Stimulated activated CD4-positive, alpha-beta T cell treated with anti-CD3 and anti-CD28 coated beads, Interleukin-2, amount 100 ng/mL, for 24 hours (primary cell): Measurements from ENCODE around the gene METTL15.
"Not testable (repeated sequence)": the region's sequence is repeated elsewhere in the genome, so short reads cannot be mapped to it uniquely, and the experiment has no call there.

Source experiments
- DNase-seq, 2 donors: peaks; one replicate each; pipeline ENCODE4 v3.0.0-alpha.2; 2020

The METTL15 gene

DNA sequence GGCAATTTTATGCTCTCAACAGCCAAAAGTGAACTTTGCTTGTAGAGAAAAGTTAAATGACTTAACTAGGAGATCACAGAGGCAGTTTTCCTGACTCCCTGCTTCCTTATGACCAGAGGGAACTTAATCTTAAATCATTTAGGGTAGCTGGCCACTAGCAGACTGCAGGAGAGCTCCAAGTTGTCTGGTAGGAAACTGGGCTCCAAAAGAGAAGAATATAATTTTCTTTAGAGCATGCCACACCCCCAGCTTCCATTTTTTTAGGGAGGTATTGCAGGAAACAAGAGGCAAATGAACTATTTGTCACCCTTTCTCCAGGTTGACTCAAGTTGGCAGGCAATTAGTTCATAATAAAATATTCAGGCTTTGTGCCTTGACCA, 2.6 kb downstream of the METTL15 start:
- no peak for DNase-seq

DNA sequence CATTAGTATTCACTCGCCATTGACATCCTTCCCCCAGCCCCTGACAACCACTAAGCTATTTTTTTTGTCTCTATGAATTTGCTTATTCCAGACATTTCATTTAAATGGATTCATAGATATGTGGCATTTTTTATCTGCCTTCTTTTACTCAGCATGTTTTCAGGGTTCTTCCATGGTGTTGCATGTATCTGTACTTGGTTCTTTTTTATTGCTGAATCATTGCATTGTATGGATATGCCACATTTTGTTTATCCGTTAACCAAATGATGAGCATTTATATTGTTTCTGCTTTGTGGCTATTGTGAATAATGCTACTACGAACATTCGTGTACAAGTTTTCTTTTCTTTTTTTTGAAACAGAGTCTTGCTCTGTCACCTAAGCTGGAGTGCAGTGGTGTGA, 5.9 kb downstream of the METTL15 start:
- no peak for DNase-seq

DNA sequence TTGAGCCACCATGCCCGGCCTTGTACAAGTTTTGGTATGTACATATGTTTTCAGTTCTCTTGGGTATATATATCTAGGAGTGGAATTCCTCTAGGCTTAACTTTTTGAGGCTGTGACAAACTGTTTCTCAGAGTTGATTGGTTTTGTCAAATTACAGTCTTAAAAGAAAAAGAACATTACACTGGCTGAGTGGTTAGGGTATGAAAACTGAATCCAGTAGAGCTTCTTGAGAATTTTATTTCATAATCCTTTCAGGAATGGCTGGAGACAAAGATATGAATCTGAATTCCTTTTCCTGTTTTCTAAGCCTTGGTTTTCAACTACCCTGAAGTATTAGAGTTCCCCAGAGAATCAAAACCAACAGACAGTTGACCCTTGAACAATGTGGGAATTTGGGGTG, 6.5 kb downstream of the METTL15 start:
- DNase-seq, result no peak

DNA sequence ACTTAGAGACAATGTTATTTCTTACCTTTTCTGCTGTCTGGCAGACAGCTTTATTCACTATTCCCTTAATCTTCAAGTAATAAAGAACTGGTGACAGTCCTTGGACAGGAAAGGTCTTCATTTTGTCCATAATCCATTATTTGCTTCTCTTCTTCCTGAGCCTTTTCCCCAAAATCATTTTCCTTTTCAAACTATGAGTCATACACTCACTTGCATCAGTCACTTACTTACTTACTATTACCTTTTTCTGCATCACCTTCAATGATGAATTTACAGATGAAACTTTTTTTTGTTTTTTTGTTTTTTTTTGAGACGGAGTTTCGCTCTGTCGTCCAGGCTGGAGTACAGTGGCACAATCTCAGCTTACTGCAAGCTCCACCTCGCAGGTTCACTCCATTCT, 9.5 kb downstream of the METTL15 start:
- DNase-seq, result no peak

DNA sequence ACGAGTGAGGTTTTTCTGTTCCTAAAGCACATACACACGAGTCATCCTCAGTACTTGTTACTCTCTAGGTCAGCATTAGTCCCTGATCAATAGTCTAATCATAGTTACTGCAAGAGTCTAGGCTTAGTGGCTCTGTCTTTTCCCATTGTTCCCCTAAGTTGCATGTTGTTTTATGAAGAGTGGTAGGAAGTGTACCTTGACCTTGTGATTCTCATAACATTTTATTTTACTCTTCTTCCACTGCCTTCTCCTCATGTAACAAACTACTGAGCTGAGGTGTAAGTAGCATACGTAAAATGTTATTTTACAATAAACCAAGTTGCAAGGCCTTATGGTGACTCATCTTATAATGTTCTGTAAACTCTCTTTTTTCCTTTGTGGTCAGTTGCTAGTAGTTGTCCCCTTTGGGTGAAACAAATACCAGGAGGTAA, 15.0 kb downstream of the METTL15 start:
- DNase-seq, result no peak

DNA sequence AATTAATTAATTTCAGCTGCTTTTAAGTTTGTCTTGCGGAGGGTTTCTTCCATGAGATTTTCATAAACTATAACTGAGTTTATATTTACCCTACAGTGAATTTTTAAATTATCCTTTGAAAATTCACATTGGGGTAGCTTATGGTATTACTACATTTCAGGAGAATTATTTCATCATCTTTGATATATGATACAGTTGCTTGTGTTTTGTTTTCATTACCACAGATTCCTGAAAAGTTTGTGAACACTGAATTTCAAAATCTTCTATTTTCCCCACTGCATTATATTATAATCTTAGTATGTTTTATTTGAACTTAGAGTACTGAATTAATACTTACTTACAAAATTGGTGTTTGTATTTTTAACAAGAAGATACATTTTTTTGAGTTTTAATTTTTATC, 24.4 kb downstream of the METTL15 start:
- no peak for DNase-seq

DNA sequence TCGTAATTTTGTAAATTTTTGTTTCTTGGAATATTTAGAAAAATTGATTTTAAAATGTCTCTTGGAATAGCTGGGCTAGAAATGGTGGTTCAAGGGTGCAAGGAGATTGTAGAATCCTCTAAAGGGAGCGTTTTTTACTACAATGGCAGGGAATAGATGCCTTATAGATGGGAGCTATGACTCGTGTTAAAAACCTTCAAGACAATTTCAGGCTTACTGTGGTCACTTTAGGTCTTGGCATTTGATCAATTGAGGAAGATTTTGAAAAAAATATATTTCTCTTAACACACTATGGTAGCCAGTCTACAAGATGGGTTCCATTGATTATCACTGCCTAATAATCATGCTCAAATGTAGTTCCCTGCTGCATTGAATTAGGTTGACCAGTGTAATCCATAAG, 25.0 kb downstream of the METTL15 start:
- no peak for DNase-seq

DNA sequence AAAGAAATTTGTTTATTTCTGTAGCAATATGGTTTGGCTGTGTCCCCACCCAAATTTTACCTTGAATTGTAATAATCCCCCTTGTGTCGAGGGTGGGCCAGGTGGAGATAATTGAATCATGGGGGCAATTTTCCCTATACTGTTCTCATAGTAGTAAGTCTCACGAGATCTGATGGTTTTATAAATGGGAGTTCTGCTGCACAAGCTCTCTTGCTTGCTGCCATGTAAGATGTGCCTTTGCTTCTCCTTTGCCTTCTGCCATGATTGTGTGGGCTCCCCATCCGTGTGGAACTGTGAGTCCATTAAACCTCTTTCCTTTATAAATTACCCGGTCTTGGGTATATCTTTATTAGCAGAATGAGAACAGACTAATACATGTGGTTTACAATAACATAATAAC, 28.0 kb downstream of the METTL15 start:
- not testable (repeated sequence) for DNase-seq

DNA sequence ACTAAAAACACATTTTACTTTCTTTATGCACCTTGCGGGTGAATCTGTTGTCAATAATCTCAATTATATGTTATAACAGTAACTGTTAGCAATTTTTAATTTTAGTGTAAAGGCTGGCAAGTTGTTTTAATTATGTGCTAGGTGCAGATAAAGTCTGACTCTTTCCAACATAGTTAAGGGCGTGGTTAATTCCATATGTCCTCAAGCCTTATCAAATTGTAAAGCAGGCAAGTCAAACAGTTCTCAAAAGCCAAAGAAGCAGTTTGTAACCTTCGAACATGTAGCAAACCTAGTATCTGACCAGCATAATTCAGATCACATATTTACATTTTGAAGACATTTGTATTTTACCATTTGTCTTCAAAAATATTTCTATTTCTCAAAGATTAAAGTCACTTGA, 29.2 kb downstream of the METTL15 start:
- no peak for DNase-seq

DNA sequence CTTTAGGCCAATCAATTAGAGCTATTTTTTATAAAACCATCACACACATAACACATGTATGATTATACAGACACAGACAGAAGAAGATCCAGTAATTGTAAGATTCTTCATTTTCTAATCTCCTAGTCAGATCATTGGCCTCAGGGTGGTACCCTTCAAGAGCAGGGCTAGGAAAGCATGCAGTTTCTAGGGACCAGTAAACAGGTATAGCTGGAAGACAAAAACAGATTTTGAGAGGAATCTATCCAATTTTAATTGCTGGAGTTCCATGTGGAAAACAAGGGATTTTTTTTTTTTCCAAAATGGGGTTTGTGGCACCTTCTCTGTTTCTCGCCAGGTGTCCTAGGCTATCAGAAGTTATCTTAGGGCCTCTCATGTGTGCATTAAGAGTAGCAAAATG, 29.6 kb downstream of the METTL15 start:
- DNase-seq, result no peak

DNA sequence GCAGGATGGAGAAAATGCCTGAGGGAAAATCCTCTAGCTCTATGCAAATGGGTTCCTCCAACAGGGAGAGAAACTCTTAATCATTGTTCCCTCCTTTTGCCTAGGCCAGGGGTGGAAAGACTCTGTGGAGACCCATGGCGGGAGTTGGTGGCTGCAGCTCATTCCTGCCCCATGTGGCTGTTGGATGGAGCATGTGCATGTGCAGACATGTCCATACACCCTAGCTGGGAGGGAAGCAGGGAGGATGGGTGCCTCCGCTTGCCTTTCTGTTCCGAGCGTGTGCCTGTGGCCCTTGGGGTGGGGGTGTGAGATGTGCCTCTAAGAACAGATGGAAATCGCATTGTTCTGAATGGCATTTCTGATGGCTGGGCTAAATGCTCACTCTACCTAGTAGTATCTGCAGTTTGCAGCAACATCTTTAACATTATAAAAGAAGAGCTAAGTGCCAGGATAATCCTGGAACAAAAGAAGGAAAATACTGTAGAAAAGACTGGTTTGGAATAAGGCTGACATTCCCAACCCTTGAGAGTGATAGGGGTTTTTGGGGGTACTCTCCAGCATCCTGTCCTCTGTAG, 31.7 kb downstream of the METTL15 start:
- DNase-seq, result no peak

DNA sequence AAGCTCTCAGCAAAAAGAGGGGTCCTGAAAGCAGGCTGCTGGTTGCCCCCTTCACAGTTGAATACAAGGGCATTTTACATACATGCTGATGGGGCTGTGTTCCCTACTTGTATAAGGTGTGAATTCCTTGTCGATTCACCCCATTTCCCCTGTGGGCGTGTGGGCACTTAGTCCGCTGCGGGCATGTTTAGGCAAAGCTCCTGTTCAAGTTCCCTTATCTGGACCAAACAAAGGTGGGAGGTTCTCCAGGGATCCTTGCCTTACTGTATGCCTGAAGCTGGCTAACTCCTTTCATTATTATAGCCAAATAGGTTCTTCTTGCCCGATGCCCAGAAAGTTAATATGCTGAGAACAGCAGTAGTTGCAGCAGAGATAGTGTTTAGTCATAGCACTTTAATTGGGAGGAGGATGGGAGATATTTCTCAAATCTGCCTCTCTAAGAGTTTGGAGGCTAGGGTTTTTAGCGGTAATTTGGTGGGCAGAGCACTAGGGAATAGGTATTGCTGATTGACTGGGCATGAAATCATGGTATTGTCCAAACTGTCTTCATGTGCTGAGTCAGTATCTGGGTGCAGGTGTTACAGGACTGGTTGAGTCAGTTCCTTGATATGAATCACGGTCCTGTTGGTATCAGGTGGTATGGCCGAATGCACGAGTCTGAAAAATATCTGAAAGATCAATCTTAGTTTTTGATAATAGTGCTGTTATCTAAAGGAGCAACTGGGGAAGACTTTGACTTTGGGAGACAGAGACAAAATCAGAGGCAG, 32.7 kb downstream of the METTL15 start:
- no peak for DNase-seq

DNA sequence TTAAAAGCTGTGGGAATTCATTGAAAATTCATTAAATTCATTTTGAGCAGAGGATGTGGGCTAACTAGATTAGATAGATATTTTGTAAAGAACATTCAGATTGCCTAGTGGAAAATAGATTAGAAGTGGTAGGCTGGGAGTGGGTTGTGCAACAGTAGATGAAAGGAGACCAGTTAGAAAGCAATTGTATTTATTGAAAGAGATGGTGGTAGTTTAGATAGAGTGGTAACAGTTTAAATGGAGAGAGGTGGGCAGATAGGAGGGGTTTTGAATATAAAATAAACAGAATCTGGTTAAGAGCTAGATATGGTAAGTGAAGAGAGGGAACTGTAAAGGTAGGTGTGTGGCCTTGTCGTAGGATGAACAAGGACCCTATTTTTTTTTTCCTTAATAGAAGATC, 34.5 kb downstream of the METTL15 start:
- no peak for DNase-seq

DNA sequence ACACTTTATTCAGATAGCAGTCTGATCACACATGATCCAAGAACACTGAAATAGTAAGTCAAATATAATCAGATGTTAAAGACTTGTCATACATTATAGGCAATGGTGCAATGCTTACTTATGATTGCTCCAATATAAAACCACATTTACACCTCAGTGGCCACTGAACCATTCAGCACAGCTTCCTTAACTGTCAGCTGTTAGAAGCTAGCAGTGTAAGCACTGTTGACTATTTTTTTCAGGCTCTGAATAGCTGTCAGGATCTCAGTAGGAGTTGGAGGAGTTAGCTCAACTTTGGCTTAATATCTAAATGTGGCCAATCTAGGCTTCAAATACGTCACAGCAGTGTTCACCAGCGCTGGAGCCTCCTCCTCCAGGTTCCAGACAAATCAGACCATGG, 36.6 kb downstream of the METTL15 start:
- DNase-seq, result no peak

DNA sequence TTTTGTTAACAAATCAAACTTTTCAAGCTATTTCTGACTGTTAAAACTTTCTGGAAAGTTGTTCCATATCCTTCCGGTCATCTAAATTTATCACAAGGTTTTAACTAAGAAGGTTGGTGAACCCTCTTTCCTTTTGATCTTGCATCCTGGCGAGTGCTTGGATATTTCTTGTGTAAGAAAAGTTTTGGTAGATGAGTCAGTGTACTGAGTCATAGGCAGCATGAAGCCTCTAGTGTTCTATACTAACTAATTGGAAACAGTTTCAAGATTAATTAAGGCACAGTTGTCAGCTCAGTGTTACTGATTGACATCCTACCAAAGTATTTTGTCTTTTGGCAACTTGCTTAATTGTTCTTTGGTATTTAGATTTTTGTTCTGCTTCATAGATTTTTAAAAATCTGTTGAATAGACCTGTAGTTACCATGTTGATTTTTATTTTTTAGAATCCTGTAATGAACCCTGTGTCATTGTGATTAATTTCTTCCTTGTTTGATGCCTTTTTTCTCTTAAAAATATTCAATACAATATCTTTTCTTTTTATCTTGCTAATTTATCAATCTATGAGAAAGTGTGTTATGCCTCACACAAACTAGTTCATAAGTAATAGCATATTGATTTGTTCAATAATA, 38.0 kb downstream of the METTL15 start:
- DNase-seq, result no peak

DNA sequence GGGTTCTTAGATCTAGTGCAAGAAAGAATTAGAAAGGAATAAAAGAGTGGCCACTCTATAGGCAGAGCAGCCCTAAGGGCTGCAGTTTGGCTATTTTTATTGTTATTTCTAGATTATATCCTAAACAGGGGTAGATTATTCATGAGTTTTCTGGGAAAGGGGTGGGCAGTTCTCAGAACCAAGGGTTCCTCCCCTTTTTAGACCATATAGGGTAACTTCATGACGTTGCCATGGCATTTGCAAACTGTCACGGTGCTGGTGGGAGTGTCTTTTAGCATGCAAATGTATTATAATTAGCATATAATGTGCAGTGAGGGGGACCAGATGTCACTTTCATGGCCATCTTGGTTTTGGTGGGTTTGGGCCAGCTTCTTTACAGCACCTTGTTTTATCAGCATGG, 44.6 kb downstream of the METTL15 start:
- DNase-seq, result no peak

DNA sequence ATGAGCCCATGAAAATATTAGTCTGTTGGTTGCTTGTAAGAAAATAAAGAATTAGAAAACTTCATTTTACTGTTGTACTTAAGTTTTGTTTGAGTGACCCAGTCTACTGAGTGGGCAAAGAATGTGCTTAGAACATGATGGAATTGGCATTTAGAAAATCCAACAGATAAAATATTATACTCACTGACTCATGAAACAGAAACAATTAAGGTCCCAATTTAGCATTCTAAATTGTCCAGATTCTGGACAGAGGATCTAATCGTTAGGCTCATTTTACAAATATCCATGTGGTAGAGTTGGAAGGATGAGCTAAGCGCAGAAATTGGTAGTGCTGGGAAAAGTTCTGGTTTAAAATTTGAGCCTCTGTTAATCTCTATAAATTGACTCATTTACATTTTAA, 45.4 kb downstream of the METTL15 start:
- no peak for DNase-seq

DNA sequence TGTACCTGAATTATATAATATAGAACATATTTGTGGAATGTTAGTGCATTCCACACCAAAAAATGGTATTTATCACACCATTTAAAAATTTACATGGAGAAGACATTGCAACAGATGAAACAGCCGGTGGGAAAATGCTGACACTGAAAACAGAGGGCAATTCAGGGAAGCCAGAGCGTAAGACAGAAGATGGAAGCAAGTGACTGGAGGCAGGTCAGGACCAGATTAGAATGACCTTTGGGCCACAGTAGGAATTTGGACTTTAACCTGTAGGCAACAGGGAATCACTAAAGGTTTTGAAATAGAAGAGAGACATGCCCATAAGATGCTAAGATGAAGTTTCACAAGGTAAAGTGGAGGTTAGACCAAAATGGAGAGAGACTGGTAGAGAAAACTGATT, 60.5 kb downstream of the METTL15 start:
- DNase-seq, result no peak

DNA sequence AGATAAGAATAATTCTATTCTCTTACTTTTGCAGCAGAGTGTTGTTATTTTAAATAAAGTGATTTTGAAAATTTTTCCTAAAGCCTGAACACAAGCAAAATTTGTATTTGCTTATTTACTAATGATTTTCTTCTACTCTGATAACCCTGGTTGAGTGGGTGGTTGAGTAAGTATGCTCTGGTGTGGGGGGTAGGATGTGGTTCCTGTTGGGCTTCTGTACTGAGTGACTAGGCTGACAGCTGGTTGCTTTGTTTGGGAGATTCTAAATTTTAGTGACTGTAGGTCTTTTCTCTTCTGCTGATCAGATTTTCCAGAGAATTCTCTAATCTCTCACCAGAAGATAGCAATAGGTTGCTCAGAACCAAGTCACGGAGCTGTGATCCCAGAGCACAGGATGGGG, 61.6 kb downstream of the METTL15 start:
- DNase-seq, result no peak

DNA sequence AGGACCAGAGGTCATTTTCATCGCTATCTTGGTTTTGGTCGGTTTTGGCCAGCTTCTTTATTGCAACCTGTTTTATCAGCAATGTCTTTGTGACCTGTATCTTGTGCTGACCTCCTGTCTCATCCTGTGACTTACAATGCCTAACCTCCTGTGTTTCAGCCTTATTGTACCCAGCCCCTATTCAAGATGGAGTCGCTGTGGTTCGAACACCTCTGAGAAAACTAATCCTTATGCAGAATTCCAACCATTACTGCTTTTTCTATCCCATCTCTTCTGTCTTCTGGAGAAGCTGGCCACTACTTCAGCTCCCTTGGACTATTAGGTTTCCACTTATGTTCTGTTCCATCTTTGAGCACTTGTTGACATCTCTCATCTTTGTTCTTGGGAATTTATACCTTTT, 62.6 kb downstream of the METTL15 start:
- no peak for DNase-seq

DNA sequence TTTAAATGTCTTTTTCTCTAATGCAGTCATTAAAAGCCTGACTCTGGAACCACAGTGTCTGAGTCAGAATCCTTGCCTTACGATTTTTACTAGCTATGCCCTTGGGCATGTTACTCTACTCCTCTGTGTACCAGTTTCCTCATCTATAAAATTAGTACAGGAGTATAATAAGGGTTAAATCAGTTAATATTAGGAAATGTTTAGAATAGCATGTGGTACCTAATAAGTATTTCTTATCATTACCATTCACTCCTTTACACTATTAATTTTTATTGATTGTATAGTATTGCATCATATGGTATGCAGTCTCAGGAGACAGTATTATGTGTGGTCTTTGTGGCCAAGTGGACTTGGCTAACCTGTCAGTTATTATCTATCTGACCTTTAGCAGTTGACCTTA, 68.2 kb downstream of the METTL15 start:
- DNase-seq, result no peak

DNA sequence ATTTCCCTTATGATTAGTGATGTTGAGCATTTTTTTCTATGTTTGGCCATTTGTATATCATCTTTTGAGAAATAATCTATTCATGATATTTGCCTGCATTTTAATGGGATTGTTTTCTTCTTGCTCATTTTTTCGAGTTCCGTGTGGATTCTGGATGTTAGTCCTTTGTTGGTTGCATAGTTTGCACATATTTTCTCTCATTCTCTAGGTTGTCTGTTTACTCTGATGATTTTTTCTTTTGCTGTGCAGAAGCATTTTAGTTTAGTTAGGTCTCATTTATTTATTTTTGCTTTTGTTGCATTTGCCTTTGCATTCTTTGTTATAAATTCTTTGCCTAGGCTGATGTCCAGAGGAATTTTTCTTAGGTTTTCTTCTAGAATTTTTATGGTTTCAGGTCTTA, 87.3 kb downstream of the METTL15 start:
- no peak for DNase-seq

DNA sequence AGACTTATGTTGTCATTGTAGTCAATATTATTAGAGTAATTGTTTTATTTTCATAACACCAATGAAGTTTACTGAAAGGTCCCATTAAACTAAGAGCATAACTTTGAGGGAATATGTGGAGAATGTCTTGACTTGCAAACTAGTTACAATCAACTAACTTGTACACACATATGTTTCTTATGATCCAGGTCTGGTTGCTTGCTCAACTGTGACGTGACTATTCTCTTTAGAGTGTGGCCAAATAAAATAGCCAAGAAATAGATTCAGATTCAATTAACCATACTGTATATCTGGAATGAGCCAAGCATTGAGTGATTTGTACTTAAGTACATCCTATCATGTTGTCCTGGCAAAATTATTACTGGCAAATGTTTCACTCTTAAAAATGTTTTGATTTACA, 101.7 kb downstream of the METTL15 start:
- DNase-seq, result no peak

DNA sequence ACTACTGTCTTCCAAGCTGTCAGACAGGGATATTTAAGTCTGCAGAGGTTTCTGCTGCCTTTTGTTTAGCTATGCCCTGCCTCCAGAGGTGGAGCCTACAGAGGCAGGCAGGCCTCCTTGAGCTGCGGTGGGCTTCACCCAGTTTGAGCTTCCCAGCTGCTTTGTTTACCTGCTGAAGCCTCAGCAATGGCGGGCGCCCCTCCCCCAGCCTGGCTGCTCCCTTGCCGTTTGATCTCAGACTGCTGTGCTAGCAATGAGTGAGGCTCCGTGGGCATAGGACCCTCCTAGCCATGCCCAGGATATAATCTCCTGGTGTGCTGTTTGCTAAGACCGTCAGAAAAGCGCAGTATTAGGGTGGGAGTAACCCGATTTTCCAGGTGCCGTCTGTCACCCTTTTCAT, 113.9 kb downstream of the METTL15 start:
- DNase-seq, result not testable (repeated sequence)

DNA sequence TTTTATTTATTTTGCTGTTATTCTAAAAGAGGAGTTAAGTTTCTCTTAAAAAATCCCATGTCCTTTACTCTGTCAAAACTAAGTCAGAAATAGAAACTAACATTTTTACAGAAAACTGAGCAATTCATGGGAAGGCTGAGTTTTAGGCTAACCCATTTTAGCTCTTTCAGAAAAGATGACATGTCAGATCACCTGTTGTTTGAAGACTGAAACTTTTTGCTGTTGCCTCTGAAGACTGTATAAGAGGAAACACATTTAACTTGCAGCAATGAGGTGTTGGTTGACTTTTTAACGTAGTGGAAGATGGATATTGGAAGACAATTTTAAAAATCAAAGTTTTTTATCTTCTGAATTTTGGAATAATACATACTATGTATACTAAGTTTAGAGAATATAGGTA, 115.4 kb downstream of the METTL15 start:
- DNase-seq, result no peak
